PC-9 (cell line): Measurements from ENCODE around the gene ERBB4. TPM values are rescaled to one million over a fixed set of nuclear protein-coding genes. Genes with fewer than 3 reads are reported as not detected.

Experiments used
- BruUV-seq: library from RNA; stranded (reverse); fragments of 400-500 nt; replicated peaks from 2 replicates; lab custom pipeline; 2021; lab: Mats Ljungman, UMichigan
- CTCF ChIA-PET: fragments of 300-600 bp; sonication (Branson Sonifier 250); formaldehyde crosslinking; loops from one replicate; lab custom pipeline; 2022; ENCODE audit warnings: antibody characterized with exemption; lab: Charles Lee
- POLR2A ChIA-PET: fragments of 300-600 bp; sonication (Branson Sonifier 250); formaldehyde crosslinking; loops from one replicate; lab custom pipeline; 2022; ENCODE audit warnings: antibody characterized with exemption; ENCODE audit not compliant: unreplicated experiment; lab: Charles Lee
- DNase-seq, 2 experiments: peaks; one replicate each; pipeline versions ENCODE4 v3.0.0 to v3.0.0-alpha.2; 2015 to 2022; ENCODE audit warnings: mixed read lengths in 1 of 2
- H2AFZ ChIP-seq: fragments of 200-600 bp; sonication (generic); 2 replicates; pipeline ENCODE4 v1.8.1; 2017; ENCODE audit warnings: antibody characterized with exemption
- H3F3A ChIP-seq: fragments of 200-600 bp; sonication (generic); 2 replicates; pipeline ENCODE4 v1.8.1; 2017; ENCODE audit warnings: antibody characterized with exemption, mild to moderate bottlenecking, low read depth; ENCODE audit not compliant: insufficient read depth
- H3K27ac ChIP-seq: fragments of 200-600 bp; sonication (generic); 2 replicates; pipeline ENCODE4 v1.6.1; 2016; ENCODE audit warnings: mixed run types
- H3K27me3 ChIP-seq: fragments of 200-600 bp; sonication (generic); 2 replicates; pipeline ENCODE4 v1.6.1; 2016; ENCODE audit warnings: low read depth, mixed run types; ENCODE audit not compliant: insufficient read depth
- H3K36me3 ChIP-seq: fragments of 200-600 bp; sonication (generic); 2 replicates; pipeline ENCODE4 v1.6.1; 2016; ENCODE audit warnings: low read depth, mixed run types
- H3K4me1 ChIP-seq: fragments of 200-600 bp; sonication (generic); replicated peaks from 2 replicates; pipeline ENCODE4 v1.6.1; 2016; ENCODE audit warnings: mixed run types; ENCODE audit not compliant: insufficient read depth
- H3K4me2 ChIP-seq: fragments of 200-600 bp; sonication (generic); 2 replicates; pipeline ENCODE4 v1.6.1; 2017; ENCODE audit warnings: mixed run types
- H3K4me3 ChIP-seq: fragments of 200-600 bp; sonication (generic); 2 replicates; pipeline ENCODE4 v1.6.1; 2016; ENCODE audit warnings: mixed run types
- H3K79me2 ChIP-seq: fragments of 200-600 bp; sonication (generic); 2 replicates; pipeline ENCODE4 v1.6.1; 2017; ENCODE audit warnings: low read depth, mixed run types
- H3K9me2 ChIP-seq: fragments of 200-600 bp; sonication (generic); 2 replicates; pipeline ENCODE4 v1.8.1; 2017; ENCODE audit warnings: mild to moderate bottlenecking; ENCODE audit not compliant: insufficient read depth
- H3K9me3 ChIP-seq: fragments of 200-600 bp; sonication (generic); 2 replicates; pipeline ENCODE4 v1.8.1; 2016; ENCODE audit warnings: low read depth; ENCODE audit not compliant: insufficient read depth
- H4K20me1 ChIP-seq: fragments of 200-600 bp; sonication (generic); 2 replicates; pipeline ENCODE4 v1.8.1; 2017; ENCODE audit not compliant: insufficient read depth
- CTCF ChIP-seq: fragments of 200-600 bp; sonication (generic); conservative IDR thresholded peaks from 2 replicates; pipeline ENCODE4 v1.6.1; 2017; ENCODE audit warnings: mixed run types, antibody characterized with exemption, mild to moderate bottlenecking, moderate library complexity
- EZH2 ChIP-seq: fragments of 200-600 bp; sonication (generic); IDR thresholded peaks from 2 replicates; pipeline ENCODE4 v1.8.0; 2017; ENCODE audit warnings: antibody characterized with exemption, low read depth
- intact Hi-C: fragments of 100-400 bp; cut with micrococcal nuclease; formaldehyde crosslinking; loops from one replicate; pipeline ENCODE4 v1.10.0; 2022; ENCODE audit not compliant: unreplicated experiment
- total RNA-seq: library from RNA; stranded (reverse); gene quantifications from 2 replicates; pipeline ENCODE4 v1.2.3, GENCODE V29; 2021

The ERBB4 gene
- total RNA-seq, 1 experiment from 2014 or later = not detected

- no peak for TF ChIP-seq CTCF
- no peak for TF ChIP-seq EZH2
- Histone ChIP-seq H3K4me3 (no peak overlapping the region), H3K27ac (no peak overlapping the region), H3K9me2 (no peaks in the 10 kb centered on the region), H3F3A (no peaks in the 10 kb centered on the region), H3K36me3 (no peaks in the 10 kb centered on the region), H3K4me2 (no peak overlapping the region), H3K27me3 (no peaks in the 10 kb centered on the region), H3K9me3 (no peaks in the 10 kb centered on the region), H3K79me2 (no peaks in the 10 kb centered on the region), H2AFZ (no peak overlapping the region), H3K4me1 (no peaks in the 10 kb centered on the region), H4K20me1 (no peaks in the 10 kb centered on the region)
- intact Hi-C loops = no loop called here
- POLR2A ChIA-PET = no interaction called here
- BruUV-seq = no TSS peak
- CTCF ChIA-PET = no interaction called here
- DNase-seq = no peak
Observed at GRCh38 chr2:212271583-212271982, 267.0 kb downstream of the ERBB4 start.

GRCh38 chr2:212269005-212269404 is 269.6 kb downstream of the ERBB4 start:
- no peaks in the 10 kb centered on the region for H3F3A ChIP-seq
- no peaks in the 10 kb centered on the region for H3K36me3 ChIP-seq
- no peaks in the 10 kb centered on the region for H3K4me1 ChIP-seq
- ChIA-PET POLR2A (no interaction called here), CTCF (no interaction called here)
- TF ChIP-seq EZH2 = no peak
- TF ChIP-seq CTCF = no peak
- no peak overlapping the region for H2AFZ ChIP-seq
- intact Hi-C loops = no loop called here
- H4K20me1 ChIP-seq = no peaks in the 10 kb centered on the region
- DNase-seq = no peak
- H3K4me2 ChIP-seq = no peak overlapping the region
- BruUV-seq = no TSS peak
- H3K9me3 ChIP-seq = no peaks in the 10 kb centered on the region
- H3K27me3 ChIP-seq = no peaks in the 10 kb centered on the region
- H3K9me2 ChIP-seq = no peaks in the 10 kb centered on the region
- no peak overlapping the region for H3K4me3 ChIP-seq
- H3K27ac ChIP-seq = no peak overlapping the region
- H3K79me2 ChIP-seq = no peaks in the 10 kb centered on the region

- Histone ChIP-seq H3K79me2 (no peaks in the 10 kb centered on the region), H3K4me2 (no peak overlapping the region), H4K20me1 (no peaks in the 10 kb centered on the region), H3K4me3 (no peak overlapping the region), H3K4me1 (no peaks in the 10 kb centered on the region), H3K9me3 (no peaks in the 10 kb centered on the region), H3K27ac (no peak overlapping the region), H3F3A (no peaks in the 10 kb centered on the region), H2AFZ (no peak overlapping the region), H3K9me2 (no peaks in the 10 kb centered on the region), H3K36me3 (no peaks in the 10 kb centered on the region), H3K27me3 (no peaks in the 10 kb centered on the region)
- no TSS peak for BruUV-seq
- TF ChIP-seq CTCF = no peak
- TF ChIP-seq EZH2 = no peak
- intact Hi-C loops = no loop called here
- DNase-seq = no peak
- ChIA-PET POLR2A (interaction anchor here (0.6 kb wide), 1 partner anchor 1326 kb away, joined by 5 read pairs; no protein-coding TSS in a partner anchor), CTCF (no interaction called here)
Observed at GRCh38 chr2:212266297-212266696, 272.3 kb downstream of the ERBB4 start.
